ENCODE results near the gene XYLT1. TPM values are rescaled to one million over a fixed set of nuclear protein-coding genes. Genes with fewer than 3 reads are reported as not detected.

Gene XYLT1
- total RNA-seq, 1 donor from 2014 or later = 1.6 TPM

- Histone ChIP-seq H3K36me3 (ENCODE audit: control insufficient read depth, insufficient read depth, low read length) (no peaks in the 10 kb centered on the region), H3K4me3 (ENCODE audit: low read depth, low read length) (no peak overlapping the region), H3K27me3 (ENCODE audit: control insufficient read depth, insufficient read depth, low read length) (no peaks in the 10 kb centered on the region)
- no peak for DNase-seq (ENCODE audit: low read depth)
- TF ChIP-seq CTCF (IDR thresholded peaks at IDR 0.05; ENCODE audit: insufficient read depth, low read length, poor library complexity, severe bottlenecking) = no peak
Measured at GRCh38 chr16:17270111-17270510, 200.6 kb downstream of the XYLT1 start.

GRCh38 chr16:17269439-17269838 is 201.3 kb downstream of the XYLT1 start:
- no peak for TF ChIP-seq CTCF (IDR thresholded peaks at IDR 0.05; ENCODE audit: insufficient read depth, low read length, poor library complexity, severe bottlenecking)
- H3K27me3 ChIP-seq (ENCODE audit: control insufficient read depth, insufficient read depth, low read length) = no peaks in the 10 kb centered on the region
- no peak for DNase-seq (ENCODE audit: low read depth)
- H3K36me3 ChIP-seq (ENCODE audit: control insufficient read depth, insufficient read depth, low read length) = no peaks in the 10 kb centered on the region
- H3K4me3 ChIP-seq (ENCODE audit: low read depth, low read length) = no peak overlapping the region

GRCh38 chr16:17266608-17267313 is 204.0 kb downstream of the XYLT1 start:
- DNase-seq (ENCODE audit: low read depth) = no peak
- no peaks in the 10 kb centered on the region for H3K27me3 ChIP-seq (ENCODE audit: control insufficient read depth, insufficient read depth, low read length)
- H3K36me3 ChIP-seq (ENCODE audit: control insufficient read depth, insufficient read depth, low read length) = no peaks in the 10 kb centered on the region
- no peak overlapping the region for H3K4me3 ChIP-seq (ENCODE audit: low read depth, low read length)
- no peak for TF ChIP-seq CTCF (IDR thresholded peaks at IDR 0.05; ENCODE audit: insufficient read depth, low read length, poor library complexity, severe bottlenecking)

GRCh38 chr16:17265154-17265553 is 205.6 kb downstream of the XYLT1 start:
- no peak for TF ChIP-seq CTCF (IDR thresholded peaks at IDR 0.05; ENCODE audit: insufficient read depth, low read length, poor library complexity, severe bottlenecking)
- Histone ChIP-seq H3K27me3 (ENCODE audit: control insufficient read depth, insufficient read depth, low read length) (no peaks in the 10 kb centered on the region), H3K4me3 (ENCODE audit: low read depth, low read length) (no peak overlapping the region), H3K36me3 (ENCODE audit: control insufficient read depth, insufficient read depth, low read length) (no peaks in the 10 kb centered on the region)
- no peak for DNase-seq (ENCODE audit: low read depth)

- TF ChIP-seq CTCF (IDR thresholded peaks at IDR 0.05; ENCODE audit: insufficient read depth, low read length, poor library complexity, severe bottlenecking) = no peak
- no peaks in the 10 kb centered on the region for H3K36me3 ChIP-seq (ENCODE audit: control insufficient read depth, insufficient read depth, low read length)
- H3K4me3 ChIP-seq (ENCODE audit: low read depth, low read length) = no peak overlapping the region
- H3K27me3 ChIP-seq (ENCODE audit: control insufficient read depth, insufficient read depth, low read length) = no peaks in the 10 kb centered on the region
- DNase-seq (ENCODE audit: low read depth) = no peak
Measured at GRCh38 chr16:17261197-17261858, 209.4 kb downstream of the XYLT1 start.
